RWPE1 (cell line): ENCODE measurements around the gene PCYT2.
A peak's percentile ranks its signal among the peaks of the same experiment; 100 is the strongest.

ENCODE experiments used
- CTCF ChIA-PET: fragments of 350-600 bp; sonication (Branson Sonifier 250); formaldehyde crosslinking; extraction: SDS; loops from one replicate; lab custom pipeline; 2021; lab: Yijun Ruan, JAX
- POLR2A ChIA-PET: fragments of 400-600 bp; formaldehyde crosslinking; extraction: SDS; loops from one replicate; lab custom pipeline; 2020; ENCODE audit warnings: antibody characterized with exemption; ENCODE audit not compliant: low non-redundant PET; lab: Yijun Ruan, JAX
- DNase-seq: peaks from one replicate; pipeline ENCODE4 v3.0.0; 2012; ENCODE audit warnings: low spot score
- H3K27ac ChIP-seq: fragments of 450-650 bp; 2 replicates; pipeline ENCODE4 v1.5.1; 2017
- CTCF ChIP-seq: fragments of 450-650 bp; conservative IDR thresholded peaks from 2 replicates; pipeline ENCODE4 v1.5.1; 2017; ENCODE audit warnings: low read depth, mild to moderate bottlenecking

Gene PCYT2

GRCh38 chr17:81923302-81924260, 12.4 kb upstream of the PCYT2 start:
- no peak for TF ChIP-seq CTCF
- ChIA-PET POLR2A (no interaction called here), CTCF (interaction anchor here (0.6 to 1.3 kb wide), 5 partner anchors 11 to 143 kb away, joined by 3 to 5 read pairs (median 4); no protein-coding TSS in a partner anchor)
- H3K27ac ChIP-seq: peak overlapping the region; percentile 98
- peak; percentile 68 for DNase-seq

- ChIA-PET POLR2A (no interaction called here), CTCF (interaction anchor here (0.7 to 1.0 kb wide), 2 partner anchors 10 to 94 kb away, joined by 3 to 4 read pairs; no protein-coding TSS in a partner anchor)
- no peak for DNase-seq
- peak overlapping the region; percentile 98 for H3K27ac ChIP-seq
- no peak for TF ChIP-seq CTCF
Observed at GRCh38 chr17:81922566-81923301, 11.5 kb upstream of the PCYT2 start.

GRCh38 chr17:81921996-81922565, 10.9 kb upstream of the PCYT2 start:
- POLR2A ChIA-PET: no interaction called here
- no peak for TF ChIP-seq CTCF
- no peak for DNase-seq
- H3K27ac ChIP-seq: peak overlapping the region; percentile 98
- CTCF ChIA-PET: interaction anchor here (0.8 kb wide), 1 partner anchor 511 kb away, joined by 3 read pairs; no protein-coding TSS in a partner anchor

- POLR2A ChIA-PET: no interaction called here
- peak overlapping the region; percentile 98 for H3K27ac ChIP-seq
Observed at GRCh38 chr17:81921537-81921862, 10.3 kb upstream of the PCYT2 start.

GRCh38 chr17:81920612-81921536, 9.7 kb upstream of the PCYT2 start:
- no peak for TF ChIP-seq CTCF
- CTCF ChIA-PET: interaction anchor here (0.8 kb wide), 1 partner anchor 510 kb away, joined by 3 read pairs; no protein-coding TSS in a partner anchor
- DNase-seq: no peak
- POLR2A ChIA-PET: no interaction called here
- H3K27ac ChIP-seq: peak overlapping the region; percentile 98

More at GRCh38 chr17:81921537-81921862, 10.3 kb upstream of the PCYT2 start:
- DNase-seq: no peak
- TF ChIP-seq CTCF: no peak
- CTCF ChIA-PET: interaction anchor here (0.8 kb wide), 1 partner anchor 510 kb away, joined by 3 read pairs; no protein-coding TSS in a partner anchor
